ENCODE results near the gene SLC6A19. TPM values are rescaled to one million over a fixed set of nuclear protein-coding genes. Genes with fewer than 3 reads are reported as not detected.

Gene SLC6A19
- total RNA-seq, 2 donors from 2014 or later: not detected

Other genes with a start within 250 kb of the SLC6A19 start
- 10 to 100 TPM; 18.7 to 25.0 TPM for gene NKD2, start 192.8 kb upstream of the SLC6A19 start, total RNA-seq
- gene SLC12A7, start 89.5 kb upstream of the SLC6A19 start, total RNA-seq: 10 to 100 TPM; 14.8 to 29.0 TPM
- not detected for gene SLC6A18, start 23.8 kb downstream of the SLC6A19 start, total RNA-seq
- 1 to 10 TPM; 2.5 to 5.1 TPM for gene TERT, start 93.5 kb downstream of the SLC6A19 start, total RNA-seq
- 10 to 100 TPM; 78.6 to 80.2 TPM for gene CLPTM1L, start 143.5 kb downstream of the SLC6A19 start, total RNA-seq
- not detected for gene SLC6A3, start 243.8 kb downstream of the SLC6A19 start, total RNA-seq